GDM1 (cell line): ENCODE results near the gene C1QL1.

Experiments
- DNase-seq: peaks from one replicate; lab custom pipeline; 2025; lab: John Stamatoyannopoulos, UW

C1QL1 gene

GRCh38 chr17:44930667-44931066 is 37.4 kb downstream of the C1QL1 start:
- no peak for DNase-seq

GRCh38 chr17:44928950-44929720 is 39.0 kb downstream of the C1QL1 start:
- no peak for DNase-seq

GRCh38 chr17:44928136-44928535 is 40.0 kb downstream of the C1QL1 start:
- DNase-seq: no peak

- DNase-seq: no peak
These were observed 40.4 kb downstream of the C1QL1 start for GRCh38 chr17:44927696-44928095.

GRCh38 chr17:44926821-44927525 is 41.1 kb downstream of the C1QL1 start:
- no peak for DNase-seq

GRCh38 chr17:44925731-44926697 is 42.1 kb downstream of the C1QL1 start:
- DNase-seq: no peak

- no peak for DNase-seq
These were observed 44.0 kb downstream of the C1QL1 start for GRCh38 chr17:44924107-44924544.

- no peak for DNase-seq
These were observed 45.2 kb downstream of the C1QL1 start for GRCh38 chr17:44922746-44923470.

GRCh38 chr17:44922136-44922535 is 46.0 kb downstream of the C1QL1 start:
- DNase-seq: no peak

GRCh38 chr17:44921122-44921882 is 46.8 kb downstream of the C1QL1 start:
- DNase-seq: no peak

GRCh38 chr17:44920565-44920940 is 47.5 kb downstream of the C1QL1 start:
- no peak for DNase-seq

- peak; percentile 41 for DNase-seq
These were observed 48.1 kb downstream of the C1QL1 start for GRCh38 chr17:44919885-44920564.

- DNase-seq: no peak
These were observed 48.7 kb downstream of the C1QL1 start for GRCh38 chr17:44919411-44919810.

GRCh38 chr17:44918006-44918405 is 50.1 kb downstream of the C1QL1 start:
- no peak for DNase-seq

- no peak for DNase-seq
These were observed 50.6 kb downstream of the C1QL1 start for GRCh38 chr17:44917456-44917855.

- DNase-seq: no peak
These were observed 51.3 kb downstream of the C1QL1 start for GRCh38 chr17:44916781-44917241.

- no peak for DNase-seq
These were observed 52.0 kb downstream of the C1QL1 start for GRCh38 chr17:44915862-44916780.

- no peak for DNase-seq
These were observed 52.8 kb downstream of the C1QL1 start, which contains the start of gene GFAP for GRCh38 chr17:44915321-44915726. Gene GFAP, minus strand, starts transcription at chr17:44915500. Its CDS starts 14 bp downstream, at chr17:44915486.

GRCh38 chr17:44914698-44915271 is 53.3 kb downstream of the C1QL1 start:
- no peak for DNase-seq
